MV-4-11 (cell line): ENCODE measurements around the gene SPATS2L.
A peak's percentile ranks its signal among the peaks of the same experiment; 100 is the strongest.

Experiments
- DNase-seq: peaks from one replicate; lab custom pipeline; 2025; lab: John Stamatoyannopoulos, UW

SPATS2L gene

DNA sequence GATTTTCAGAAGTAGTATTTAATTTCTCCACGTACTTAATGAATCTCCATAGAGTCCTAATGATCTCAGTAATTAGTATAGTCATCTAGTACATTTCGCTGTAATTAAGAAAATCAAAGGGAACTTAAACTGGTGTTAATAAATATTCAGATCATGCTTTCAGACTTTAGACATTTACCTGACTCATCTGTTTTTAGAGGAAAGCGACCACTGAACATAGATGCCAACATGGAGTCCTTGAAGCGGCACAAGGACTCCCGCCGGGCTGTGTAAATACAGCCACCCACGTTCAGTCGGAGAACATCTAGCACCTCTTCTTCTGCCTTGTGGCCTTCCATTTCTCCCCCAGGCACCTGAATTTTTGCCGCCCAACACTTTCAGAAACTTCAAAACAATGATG, 200.2 kb downstream of the SPATS2L start:
- no peak for DNase-seq

DNA sequence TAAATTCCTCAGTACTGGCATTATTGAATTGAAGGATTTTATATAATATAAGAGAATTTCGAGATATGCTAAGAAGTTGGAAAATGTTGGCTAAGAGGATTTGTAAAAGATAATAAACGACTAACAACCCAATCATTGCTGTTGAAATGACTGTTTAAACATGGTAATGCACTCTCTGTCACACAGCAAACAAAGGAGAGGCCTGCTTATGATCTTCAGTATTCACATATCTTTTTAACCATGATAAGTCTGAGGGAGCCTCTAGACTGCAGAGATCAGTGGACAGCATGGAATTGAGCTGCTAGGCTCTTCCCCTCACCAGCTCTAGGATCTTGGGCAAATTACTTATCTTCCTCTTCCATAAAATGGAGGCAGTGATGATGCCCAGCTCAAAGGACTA, 200.7 kb downstream of the SPATS2L start:
- DNase-seq = no peak

DNA sequence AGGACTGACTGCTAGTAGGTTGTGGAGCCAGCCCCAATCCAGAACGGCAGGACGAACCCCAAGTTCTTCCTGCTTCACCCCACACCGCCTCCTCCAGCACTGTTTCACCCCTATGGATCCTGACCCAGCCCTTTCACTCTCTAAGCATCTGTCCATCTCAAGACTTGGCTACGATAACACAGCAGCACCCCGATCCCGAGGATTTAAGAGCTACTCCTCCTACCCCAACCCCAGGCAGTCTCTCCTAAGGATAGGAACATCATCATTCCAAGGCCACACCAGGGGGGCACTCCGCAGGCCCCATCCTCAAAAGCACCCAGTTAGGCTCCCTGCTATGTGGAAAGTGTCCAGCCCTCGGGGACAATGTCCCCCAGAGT, 202.7 kb downstream of the SPATS2L start:
- no peak for DNase-seq

DNA sequence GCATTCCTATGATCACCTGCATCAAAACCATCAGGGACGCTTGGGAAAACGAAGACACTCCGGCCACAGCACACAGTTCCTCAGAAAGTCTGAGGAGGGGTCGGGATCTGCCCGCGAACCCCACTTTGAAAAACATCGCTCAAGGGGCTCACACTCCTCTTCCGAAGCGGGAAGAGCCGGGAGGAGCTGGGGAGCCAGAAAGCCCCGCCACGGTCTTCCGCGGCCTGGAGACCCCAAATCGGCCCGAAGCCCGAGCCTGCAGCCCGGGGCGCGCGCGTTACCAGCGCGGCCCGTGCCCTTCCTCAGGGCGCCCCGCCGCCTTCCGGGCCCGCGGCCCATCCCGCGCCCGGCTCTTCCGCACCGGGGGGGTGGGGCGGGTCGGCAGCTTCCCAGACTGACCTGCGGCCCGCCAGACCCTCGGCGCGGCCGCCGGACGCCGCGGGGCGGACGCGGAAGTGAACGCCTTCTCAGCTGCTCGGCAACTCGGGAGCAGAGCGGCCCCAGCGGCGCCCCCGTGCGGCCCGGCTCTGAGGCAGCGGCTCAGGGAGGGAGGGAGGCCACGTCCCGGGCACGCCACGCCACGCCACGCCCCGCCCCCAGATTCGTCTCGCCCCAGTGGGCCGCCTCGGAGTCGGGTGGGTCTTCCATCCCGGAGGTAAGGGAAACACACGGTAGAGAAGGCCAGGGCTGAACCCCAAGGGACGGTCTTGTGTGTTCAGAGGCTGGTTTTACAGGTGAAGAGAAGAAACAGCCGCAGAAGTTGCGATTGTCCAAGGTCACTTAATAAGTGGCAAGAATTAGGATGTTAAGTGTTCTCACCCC, 203.3 kb downstream of the SPATS2L start, which contains the start of gene KCTD18:
Gene KCTD18, minus strand, starts transcription at position 457 of the 822 bp plus-strand sequence. CDS start 3,052 bp downstream, outside the sequence.
- DNase-seq = peak; percentile 86

DNA sequence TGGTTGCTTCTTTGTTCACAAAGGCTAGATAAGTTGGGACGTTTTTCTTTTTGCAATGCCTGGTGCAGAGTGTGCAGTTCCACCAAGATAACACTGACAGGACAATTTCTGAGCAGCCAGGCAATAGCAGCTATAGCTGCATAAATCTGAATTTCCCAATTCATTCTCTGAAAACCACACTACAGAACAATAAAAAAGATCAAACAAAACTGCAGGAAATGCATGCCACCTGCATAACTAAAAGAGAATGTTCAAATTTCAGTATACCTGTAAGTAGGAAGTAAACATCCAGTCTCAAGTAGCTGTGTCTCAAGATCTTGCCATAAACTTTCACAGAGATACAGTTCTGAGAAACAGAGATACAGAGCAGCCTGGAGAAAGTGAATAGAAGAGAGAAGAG, 208.7 kb downstream of the SPATS2L start:
- no peak for DNase-seq

DNA sequence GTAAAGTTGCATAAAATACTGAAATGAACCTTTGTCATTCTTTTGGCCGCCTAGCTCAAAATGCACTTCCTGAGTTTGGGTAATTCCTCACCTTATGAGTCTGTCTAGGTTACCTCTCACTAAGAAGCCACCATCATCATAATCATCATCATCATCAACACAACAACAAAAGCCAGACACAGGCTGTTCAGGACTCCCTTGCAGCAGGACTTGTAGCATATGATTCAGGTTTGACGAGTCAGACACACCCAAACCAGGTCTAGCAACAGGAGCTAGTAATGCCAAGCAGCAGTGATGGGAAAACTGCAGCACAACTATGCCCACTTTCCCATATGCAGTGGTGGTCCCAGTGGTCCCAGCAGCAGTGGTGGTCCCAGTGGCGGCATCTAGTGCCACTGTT, 216.7 kb downstream of the SPATS2L start:
- DNase-seq = no peak

DNA sequence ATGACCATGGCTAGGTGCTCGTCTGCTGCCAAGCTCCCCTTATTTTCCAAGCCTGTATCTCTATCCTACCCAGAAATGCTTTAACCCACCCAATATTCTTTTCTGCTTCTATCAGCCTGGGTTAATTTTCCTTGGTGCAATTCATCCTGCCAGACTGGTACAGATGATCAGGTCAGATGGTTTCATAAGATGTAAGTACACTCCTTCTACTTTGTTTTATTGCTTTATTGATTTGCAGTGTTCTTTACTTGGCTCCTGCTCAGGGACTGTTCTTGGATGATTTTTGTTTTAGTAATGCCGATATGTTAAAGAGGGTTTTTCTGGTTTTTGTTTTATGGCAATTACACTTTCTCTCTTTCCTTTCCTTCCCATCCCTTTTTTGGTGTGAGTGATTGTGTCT, 217.1 kb downstream of the SPATS2L start:
- no peak for DNase-seq

DNA sequence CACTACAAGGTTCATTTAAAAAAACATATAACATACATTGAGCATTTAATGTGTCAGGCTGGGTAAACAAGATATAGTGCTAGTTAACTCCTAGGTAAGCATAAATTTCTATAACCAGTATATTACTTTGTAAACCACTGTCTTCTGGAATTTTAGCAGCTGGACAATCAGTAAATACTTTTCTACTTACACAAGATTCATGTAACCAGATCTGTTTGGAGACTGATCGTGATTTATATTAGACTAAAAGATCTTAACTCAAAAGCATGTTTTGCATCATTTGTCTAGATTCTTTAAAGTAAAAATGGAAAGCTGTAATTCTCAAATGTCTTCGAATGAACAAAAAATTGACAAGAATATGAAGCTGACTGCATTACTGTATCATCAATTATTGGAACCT, 218.6 kb downstream of the SPATS2L start:
- DNase-seq = no peak

DNA sequence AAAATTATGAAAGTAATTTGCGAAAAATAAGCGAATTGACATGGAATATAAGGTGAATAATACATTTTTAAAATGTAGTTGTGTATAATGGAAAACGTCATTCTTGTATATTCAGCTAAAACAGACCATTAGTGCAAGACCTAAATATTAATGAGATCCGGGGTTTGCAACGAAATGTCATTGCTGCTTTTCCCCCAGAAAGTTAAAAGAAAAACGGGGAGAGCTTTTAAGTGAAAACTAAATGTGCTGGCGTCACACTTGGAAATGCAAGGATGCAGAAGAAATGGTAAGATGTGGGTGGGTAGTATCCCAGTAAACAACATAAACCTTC, 219.0 kb downstream of the SPATS2L start:
- no peak for DNase-seq

DNA sequence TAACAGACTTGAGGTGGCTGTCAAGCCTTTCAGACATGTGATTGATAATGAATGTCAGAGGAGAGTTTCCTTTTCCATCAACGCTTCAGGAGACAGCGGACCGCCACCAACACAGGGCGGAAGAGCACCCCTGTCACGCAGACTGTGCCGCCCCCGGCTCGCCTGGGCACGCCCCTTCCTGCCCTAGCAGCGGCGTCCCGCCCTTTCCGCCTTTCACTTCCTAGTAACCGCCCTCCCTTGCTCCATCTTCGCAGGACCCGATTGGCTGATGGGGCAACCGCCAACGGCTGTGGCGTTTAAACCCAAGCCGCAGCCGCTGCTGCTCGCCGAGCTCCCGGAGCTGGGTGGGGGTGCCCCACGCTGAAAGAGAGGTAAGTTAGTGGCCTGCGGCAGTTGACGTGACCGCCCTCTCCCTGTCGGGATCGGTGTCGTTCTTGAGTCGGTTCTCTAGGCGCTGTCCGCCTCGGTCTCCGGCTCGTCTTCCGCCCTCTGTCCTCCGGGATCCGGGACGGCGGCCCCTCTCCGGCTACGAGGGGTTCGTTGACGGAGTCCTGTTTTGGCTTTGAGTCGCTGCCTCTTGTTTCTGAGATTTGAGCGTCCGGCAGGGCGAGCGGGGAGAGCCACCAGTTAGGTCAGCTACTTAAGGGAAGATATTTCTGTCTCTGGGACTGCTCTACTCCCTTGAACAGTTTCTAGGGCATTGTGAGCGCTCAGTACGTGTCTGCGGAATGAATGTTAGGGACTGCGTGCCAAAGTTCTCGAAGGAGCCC, 219.6 kb downstream of the SPATS2L start, which contains the start of gene SGO2:
Gene SGO2, plus strand, starts transcription at position 326 of the 770 bp plus-strand sequence. CDS start 6,769 bp downstream, outside the sequence.
- peak; percentile 97 for DNase-seq

DNA sequence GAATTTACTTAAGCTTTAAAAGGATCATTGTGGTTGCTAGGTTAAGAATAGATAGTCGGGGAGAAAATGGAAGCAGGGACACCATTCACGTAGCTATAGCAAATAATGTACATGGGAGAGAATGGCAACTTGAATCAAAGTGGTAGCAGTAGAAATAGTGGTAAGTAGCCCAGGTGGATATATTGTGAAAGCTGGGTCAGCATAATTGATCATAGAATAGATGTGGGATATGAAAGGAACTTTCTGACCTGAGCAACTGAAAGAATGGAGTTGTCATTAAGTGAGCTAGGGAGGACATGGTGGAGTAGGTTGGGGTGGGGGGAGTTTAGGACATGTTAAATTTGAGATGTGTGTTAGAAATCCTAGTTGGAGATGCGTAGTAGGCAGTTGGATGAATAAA, 221.7 kb downstream of the SPATS2L start:
- DNase-seq = no peak
